ENCODE data around the gene SLC16A11. TPM values are rescaled to one million over a fixed set of nuclear protein-coding genes. Genes with fewer than 3 reads are reported as not detected.
"Not testable (repeated sequence)": the region's sequence is repeated elsewhere in the genome, so short reads cannot be mapped to it uniquely, and the experiment has no call there.

Gene SLC16A11
- total RNA-seq, 1 experiment from 2014 or later, result not detected

DNA sequence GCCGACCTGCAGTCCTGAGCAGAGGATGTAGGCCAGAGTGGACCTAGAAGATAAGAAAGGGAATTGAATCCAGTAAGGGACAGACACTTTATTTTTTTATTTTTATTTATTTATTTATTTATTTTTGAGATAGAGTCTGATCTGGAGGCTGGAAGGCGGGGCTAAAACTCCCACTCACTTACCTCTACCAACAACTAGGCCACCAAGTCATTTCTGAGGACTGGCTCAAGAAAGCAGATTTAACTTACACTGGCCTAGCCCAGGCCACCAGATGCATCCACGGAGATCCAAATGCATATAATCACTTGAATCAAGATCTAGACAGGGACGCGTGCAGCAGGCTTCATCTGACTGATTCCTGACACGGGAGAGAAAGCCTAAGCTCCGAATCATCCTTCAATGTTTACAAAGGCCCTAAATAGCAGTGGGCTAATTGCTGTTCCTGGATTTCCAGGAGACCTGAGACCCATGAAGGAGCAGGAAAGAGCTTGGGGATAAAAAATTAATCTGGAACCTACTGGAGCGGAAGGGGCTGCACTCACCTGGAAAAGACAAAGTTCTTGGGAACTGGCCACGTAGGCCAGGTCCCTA is 49.1 kb downstream of the SLC16A11 start:
- BruUV-seq (replicated peaks), result no TSS peak
- Histone ChIP-seq H3F3A (ENCODE audit: insufficient read depth, low read depth) (0 out of 2 replicates have a peak, but pooled peaks cover 3% of the 10 kb centered on the region), H3K79me2 (ENCODE audit: low read depth) (no peaks in the 10 kb centered on the region), H3K4me3 (no peak overlapping the region), H3K4me2 (no peak overlapping the region), H3K9me2 (ENCODE audit: insufficient read depth) (no peaks in the 10 kb centered on the region), H3K27ac (no peak overlapping the region), H3K36me3 (ENCODE audit: low read depth) (peaks cover 6% of the 10 kb centered on the region; the same call in 1 of the 2 replicates), H3K9me3 (ENCODE audit: insufficient read depth, low read depth) (no peaks in the 10 kb centered on the region), H2AFZ (no peak overlapping the region), H4K20me1 (ENCODE audit: insufficient read depth) (no peaks in the 10 kb centered on the region), H3K4me1 (replicated peaks; ENCODE audit: insufficient read depth) (no peaks in the 10 kb centered on the region), H3K27me3 (ENCODE audit: insufficient read depth, low read depth) (no peaks in the 10 kb centered on the region)
- intact Hi-C loops (cut with micrococcal nuclease; ENCODE audit: unreplicated experiment), result no loop called here
- CTCF ChIA-PET, result no interaction called here
- POLR2A ChIA-PET (ENCODE audit: unreplicated experiment), result no interaction called here
- TF ChIP-seq, protein P1, sequence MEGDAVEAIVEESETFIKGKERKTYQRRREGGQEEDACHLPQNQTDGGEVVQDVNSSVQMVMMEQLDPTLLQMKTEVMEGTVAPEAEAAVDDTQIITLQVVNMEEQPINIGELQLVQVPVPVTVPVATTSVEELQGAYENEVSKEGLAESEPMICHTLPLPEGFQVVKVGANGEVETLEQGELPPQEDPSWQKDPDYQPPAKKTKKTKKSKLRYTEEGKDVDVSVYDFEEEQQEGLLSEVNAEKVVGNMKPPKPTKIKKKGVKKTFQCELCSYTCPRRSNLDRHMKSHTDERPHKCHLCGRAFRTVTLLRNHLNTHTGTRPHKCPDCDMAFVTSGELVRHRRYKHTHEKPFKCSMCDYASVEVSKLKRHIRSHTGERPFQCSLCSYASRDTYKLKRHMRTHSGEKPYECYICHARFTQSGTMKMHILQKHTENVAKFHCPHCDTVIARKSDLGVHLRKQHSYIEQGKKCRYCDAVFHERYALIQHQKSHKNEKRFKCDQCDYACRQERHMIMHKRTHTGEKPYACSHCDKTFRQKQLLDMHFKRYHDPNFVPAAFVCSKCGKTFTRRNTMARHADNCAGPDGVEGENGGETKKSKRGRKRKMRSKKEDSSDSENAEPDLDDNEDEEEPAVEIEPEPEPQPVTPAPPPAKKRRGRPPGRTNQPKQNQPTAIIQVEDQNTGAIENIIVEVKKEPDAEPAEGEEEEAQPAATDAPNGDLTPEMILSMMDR (conservative IDR thresholded peaks at IDR 0.05), result no peak
- no peak for TF ChIP-seq EZH2 (IDR thresholded peaks at IDR 0.05; ENCODE audit: low read depth)
- DNase-seq, result no peak

DNA sequence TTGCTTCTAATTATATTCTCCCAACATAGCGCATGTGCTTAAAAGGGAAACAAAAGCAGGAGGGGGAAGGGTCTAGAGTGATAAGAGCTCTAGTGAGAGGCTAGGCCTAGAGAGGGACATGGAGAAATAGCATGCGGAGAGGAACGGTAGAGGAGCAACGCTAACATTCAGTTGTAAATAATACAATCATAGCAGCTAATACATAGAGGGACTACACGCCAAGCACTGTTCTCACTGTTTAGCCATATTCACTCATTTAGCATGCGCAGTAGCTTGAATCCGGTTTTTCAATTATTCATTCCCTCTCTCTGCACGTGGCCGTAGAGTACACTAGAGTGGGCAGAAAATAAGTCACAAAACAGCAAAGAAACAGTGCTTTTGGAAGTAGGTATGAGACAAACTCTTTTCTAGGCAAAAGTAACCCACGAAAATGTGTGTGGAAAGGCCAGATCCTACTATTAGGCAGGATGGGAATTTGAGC is 49.7 kb downstream of the SLC16A11 start:
- ChIA-PET POLR2A (ENCODE audit: unreplicated experiment) (no interaction called here), CTCF (no interaction called here)
- no peak overlapping the region for H3K27ac ChIP-seq
- no peak overlapping the region for H3K4me3 ChIP-seq
- no peak for DNase-seq
- H3K79me2 ChIP-seq (ENCODE audit: low read depth), result no peaks in the 10 kb centered on the region
- no peak overlapping the region for H3K4me2 ChIP-seq
- 0 out of 2 replicates have a peak, but pooled peaks cover 3% of the 10 kb centered on the region for H3F3A ChIP-seq (ENCODE audit: insufficient read depth, low read depth)
- intact Hi-C loops (cut with micrococcal nuclease; ENCODE audit: unreplicated experiment), result no loop called here
- H4K20me1 ChIP-seq (ENCODE audit: insufficient read depth), result no peaks in the 10 kb centered on the region
- TF ChIP-seq, protein P1 (conservative IDR thresholded peaks at IDR 0.05), result no peak
- no peak for TF ChIP-seq EZH2 (IDR thresholded peaks at IDR 0.05; ENCODE audit: low read depth)
- H3K27me3 ChIP-seq (ENCODE audit: insufficient read depth, low read depth), result no peaks in the 10 kb centered on the region
- H3K36me3 ChIP-seq (ENCODE audit: low read depth), result 0 out of 2 replicates have a peak, but pooled peaks cover 3% of the 10 kb centered on the region
- no peaks in the 10 kb centered on the region for H3K4me1 ChIP-seq (replicated peaks; ENCODE audit: insufficient read depth)
- H3K9me3 ChIP-seq (ENCODE audit: insufficient read depth, low read depth), result no peaks in the 10 kb centered on the region
- H3K9me2 ChIP-seq (ENCODE audit: insufficient read depth), result no peaks in the 10 kb centered on the region
- no TSS peak for BruUV-seq (replicated peaks)
- H2AFZ ChIP-seq, result no peak overlapping the region

DNA sequence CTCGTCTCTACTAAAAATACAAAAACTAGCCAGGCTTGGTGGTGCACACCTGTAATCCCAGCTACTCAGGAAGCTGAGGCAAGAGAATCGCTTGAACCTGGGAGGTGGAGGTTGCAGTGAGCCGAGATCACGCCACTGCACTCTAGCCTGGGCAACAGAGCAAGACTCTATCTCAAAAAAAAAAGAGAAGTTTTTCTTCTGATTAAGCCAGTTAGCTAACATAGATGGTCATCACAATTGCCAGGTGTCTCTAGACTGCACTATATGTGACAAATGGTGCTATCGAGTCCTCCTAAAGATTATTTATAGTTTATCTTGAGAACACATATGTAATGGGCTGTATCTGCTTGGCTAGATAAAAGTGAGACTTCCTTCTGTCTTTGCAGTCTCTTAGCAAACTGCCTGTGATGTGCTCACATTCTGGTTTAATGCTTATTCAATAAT is 50.3 kb downstream of the SLC16A11 start:
- H3K4me3 ChIP-seq; H3K27me3 ChIP-seq (ENCODE audit: insufficient read depth, low read depth); H3K9me2 ChIP-seq (ENCODE audit: insufficient read depth); H3F3A ChIP-seq (ENCODE audit: insufficient read depth, low read depth); H3K79me2 ChIP-seq (ENCODE audit: low read depth); CTCF ChIA-PET; POLR2A ChIA-PET (ENCODE audit: unreplicated experiment); H3K9me3 ChIP-seq (ENCODE audit: insufficient read depth, low read depth); H3K4me1 ChIP-seq (replicated peaks; ENCODE audit: insufficient read depth); intact Hi-C loops (cut with micrococcal nuclease; ENCODE audit: unreplicated experiment); H4K20me1 ChIP-seq (ENCODE audit: insufficient read depth); H3K27ac ChIP-seq; H3K36me3 ChIP-seq (ENCODE audit: low read depth); DNase-seq; H2AFZ ChIP-seq; BruUV-seq (replicated peaks); H3K4me2 ChIP-seq: not testable (repeated sequence)

Other genes starting within 250 kb of the SLC16A11 start
- 0.50 and 0.61 TPM in 2 replicates for gene TEKT1, start 212.4 kb downstream of the SLC16A11 start, total RNA-seq (2021)
- gene ALOX12, start 48.0 kb downstream of the SLC16A11 start, total RNA-seq (2021), result not detected in 2 replicates
- gene RNASEK, start 31.5 kb downstream of the SLC16A11 start, total RNA-seq (2021), result 196 and 301 TPM in 2 replicates
- gene BCL6B, start 21.0 kb downstream of the SLC16A11 start, total RNA-seq (2021), result 0.28 and 0.48 TPM in 2 replicates
- gene SLC16A13, start 8.1 kb downstream of the SLC16A11 start, total RNA-seq (2021), result 33.4 and 40.6 TPM in 2 replicates
- gene CLEC10A, start 36.2 kb upstream of the SLC16A11 start, total RNA-seq (2021), result not detected in 2 replicates
- not detected in 2 replicates for gene ASGR2, start 70.7 kb upstream of the SLC16A11 start, total RNA-seq (2021)
- gene ASGR1, start 135.3 kb upstream of the SLC16A11 start, total RNA-seq (2021), result 3.5 and 5.9 TPM in 2 replicates
- 27.1 and 32.8 TPM in 2 replicates for gene DLG4, start 175.7 kb upstream of the SLC16A11 start, total RNA-seq (2021)
- 531 and 604 TPM in 2 replicates for gene ACADVL, start 175.8 kb upstream of the SLC16A11 start, total RNA-seq (2021)
- gene DVL2, start 190.4 kb upstream of the SLC16A11 start, total RNA-seq (2021), result 77.9 and 86.8 TPM in 2 replicates
- 64.5 and 65.8 TPM in 2 replicates for gene PHF23, start 195.4 kb upstream of the SLC16A11 start, total RNA-seq (2021)
- gene GABARAP, start 198.4 kb upstream of the SLC16A11 start, total RNA-seq (2021), result 424 and 457 TPM in 2 replicates
- 173 and 203 TPM in 2 replicates for gene CTDNEP1, start 207.6 kb upstream of the SLC16A11 start, total RNA-seq (2021)
- gene ELP5, start 208.1 kb upstream of the SLC16A11 start, total RNA-seq (2021), result 31.8 and 45.1 TPM in 2 replicates
- gene CLDN7, start 218.4 kb upstream of the SLC16A11 start, total RNA-seq (2021), result 390 and 442 TPM in 2 replicates
- 1.5 and 1.6 TPM in 2 replicates for gene SLC2A4, start 237.6 kb upstream of the SLC16A11 start, total RNA-seq (2021)

Measured in PC-9 (cell line).